Activated T-cell treated with anti-CD3 and anti-CD28 coated beads for 48 hours (primary cell): Measurements from ENCODE around the gene GRIK5.
A peak's percentile ranks its signal among the peaks of the same experiment; 100 is the strongest.

Experiments used
- DNase-seq: peaks from one replicate; pipeline ENCODE4 v3.0.0-alpha.2; 2020; ENCODE audit warnings: low read depth

The GRIK5 gene

GRCh38 chr19:41956621-41957020 lies 113.4 kb downstream of the GRIK5 start:
- DNase-seq: no peak

- DNase-seq: no peak
Measured at GRCh38 chr19:41955521-41955920, 114.5 kb downstream of the GRIK5 start.

GRCh38 chr19:41951686-41952172 lies 118.3 kb downstream of the GRIK5 start:
- DNase-seq: peak; percentile 81
